ENCODE data around the gene TCEA2. TPM values are rescaled to one million over a fixed set of nuclear protein-coding genes. Genes with fewer than 3 reads are reported as not detected.

Gene TCEA2
- total and polyA plus RNA-seq, 2 of the 13 experiments (the other 11 are each of a cell fraction or from before 2014, with no cell fraction given): 28.1 to 33.7 TPM

GRCh38 chr20:64057628-64058498 is 5.1 kb upstream of the TCEA2 start (continued):
- TF ChIP-seq THAP9 (CRISPR knock-in tag; IDR thresholded peaks at IDR 0.05; ENCODE audit: borderline replicate concordance) (peak; percentile 67; the same call in 1 of the 2 replicates), ZSCAN20 (CRISPR knock-in tag; IDR thresholded peaks at IDR 0.05; ENCODE audit: borderline replicate concordance) (no peak; the same call in 1 of the 2 replicates), THAP8 (CRISPR knock-in tag; IDR thresholded peaks at IDR 0.05; ENCODE audit: borderline replicate concordance) (no peak), GABPB1 (CRISPR knock-in tag; IDR thresholded peaks at IDR 0.05) (peak; percentile 73), ATF7-NPFF (CRISPR knock-in tag; IDR thresholded peaks at IDR 0.05; ENCODE audit: low read depth) (peak; percentile 62; the same call in 1 of the 2 replicates), SIX1 (CRISPR knock-in tag; IDR thresholded peaks at IDR 0.05; ENCODE audit: borderline replicate concordance) (no peak), DR1 (CRISPR knock-in tag; IDR thresholded peaks at IDR 0.05) (no peak), E2F2 (CRISPR knock-in tag; IDR thresholded peaks at IDR 0.05; ENCODE audit: borderline replicate concordance) (0 out of 2 replicates have a peak, but pooled peaks have one; percentile 86), ZNF33B (CRISPR knock-in tag; IDR thresholded peaks at IDR 0.05) (no peak), ZIK1 (CRISPR knock-in tag; IDR thresholded peaks at IDR 0.05; ENCODE audit: borderline replicate concordance, low read depth) (no peak), AHDC1 (CRISPR knock-in tag; IDR thresholded peaks at IDR 0.05; ENCODE audit: borderline replicate concordance) (0 out of 2 replicates have a peak, but pooled peaks have one; percentile 19), NFYC (CRISPR knock-in tag; IDR thresholded peaks at IDR 0.05) (no peak; the same call in 1 of the 2 replicates), ZFP91 (CRISPR knock-in tag; IDR thresholded peaks at IDR 0.05; ENCODE audit: borderline replicate concordance) (peak; percentile 80)
